ENCODE results near the gene TUNAR.

- no peak for TF ChIP-seq CTCF (IDR thresholded peaks at IDR 0.05 in 4 of 5, conservative IDR thresholded peaks at IDR 0.05 in 1 of 5)
- no peak for TF ChIP-seq POLR2A (IDR thresholded peaks at IDR 0.05)
These were observed 8.6 kb downstream of the TUNAR start for GRCh38 chr14:95885278-95885677.

Measured in gastrocnemius medialis (tissue), 4 donors.